ENCODE data around the gene TSSK6. TPM values are rescaled to one million over a fixed set of nuclear protein-coding genes. Genes with fewer than 3 reads are reported as not detected.

Gene TSSK6
- total RNA-seq (10 to 100 TPM in 1 of 5 donors, 1 to 10 TPM in 3, not detected in 1; 2.0 to 31.7 (median 5.6) TPM), polyA plus RNA-seq (1 to 10 TPM in 1 of 3 donors, under 1 TPM in 2; 0.93 to 2.0 (median 0.93) TPM)
- long read RNA-seq, donor 1 = 0 reads
- long read RNA-seq, donor 2, partial matches to known transcripts = 0 of 1 reads
- long read RNA-seq, donor 2, other reads (novel, unspliced or antisense) = 0 of 1 reads
- long read RNA-seq, donor 3, partial matches to known transcripts = 0 of 1 reads
- long read RNA-seq, donor 3, other reads (novel, unspliced or antisense) = 0 of 1 reads
- long read RNA-seq, donor 4 = 0 reads
- long read RNA-seq, donor 5, partial matches to known transcripts = 0 of 1 reads
- long read RNA-seq, donor 5, other reads (novel, unspliced or antisense) = 0 of 1 reads
- long read RNA-seq, donor 6, partial matches to known transcripts = 870 of 940 reads
- long read RNA-seq, donor 6, other reads (novel, unspliced or antisense) = 70 of 940 reads
- long read RNA-seq, donor 7 = 0 reads
- long read RNA-seq, donor 8 = 0 reads
- long read RNA-seq, donor 9, partial matches to known transcripts = 0 of 1 reads
- long read RNA-seq, donor 9, other reads (novel, unspliced or antisense) = 0 of 1 reads
- long read RNA-seq, donor 10 = 0 reads

- H3K27ac ChIP-seq = peak within 1 kb of the TSS; percentile 71 to 91 (median 86)
- intact Hi-C loops (cut with DNase I; ENCODE audit: low total_unique reads) = no loop called here
- no peak for DNase-seq
- peak within 1 kb of the TSS; percentile 66 to 88 (median 80) for H3K4me3 ChIP-seq
- peaks cover 23 to 54% (median 45%) of the 10 kb centered on the region in 4 donors for H3K4me1 ChIP-seq
- no peaks in the 10 kb centered on the region for H3K27me3 ChIP-seq
- no peaks in the 10 kb centered on the region for H3K9me3 ChIP-seq
- WGBS, 5 donors = 83 to 90% (median 87%) methylated on average over 22 to 74 of the region's 74 CpGs
- H3K36me3 ChIP-seq = peaks cover 0 to 19% (median 11%) of the 10 kb centered on the region in 4 donors
- TF ChIP-seq CTCF (IDR thresholded peaks at IDR 0.05) (no peak), POLR2A (IDR thresholded peaks at IDR 0.05) (no peak), EP300 (IDR thresholded peaks at IDR 0.05) (no peak), POLR2AphosphoS5 (IDR thresholded peaks at IDR 0.05) (no peak)
These were observed at the start of gene TSSK6 for GRCh38 chr19:19514881-19515641. Gene TSSK6 (minus strand): TSS chr19:19515548. CDS start chr19:19515427, 121 bp downstream.

GRCh38 chr19:19563348-19563848 lies 48.0 kb upstream of the TSSK6 start:
- intact Hi-C loops (cut with DNase I; ENCODE audit: low total_unique reads) = no loop called here

GRCh38 chr19:19562665-19563347 lies 47.5 kb upstream of the TSSK6 start:
- Histone ChIP-seq H3K27ac (no peak overlapping the region), H3K36me3 (peaks cover 0 to 12% (median 2%) of the 10 kb centered on the region in 4 donors), H3K4me1 (no peaks in the 10 kb centered on the region), H3K9me3 (no peaks in the 10 kb centered on the region), H3K4me3 (no peak overlapping the region), H3K27me3 (no peaks in the 10 kb centered on the region)
- 74 to 84% (median 77%) methylated on average over 7 to 17 of the region's 17 CpGs for WGBS, 5 donors
- DNase-seq = no peak
- TF ChIP-seq POLR2A (IDR thresholded peaks at IDR 0.05) (no peak), EP300 (IDR thresholded peaks at IDR 0.05) (no peak), POLR2AphosphoS5 (IDR thresholded peaks at IDR 0.05) (no peak), CTCF (IDR thresholded peaks at IDR 0.05) (no peak)
- intact Hi-C loops (cut with DNase I; ENCODE audit: low total_unique reads) = no loop called here

More at GRCh38 chr19:19563348-19563848, 48.0 kb upstream of the TSSK6 start:
- Histone ChIP-seq H3K27ac (no peak overlapping the region), H3K9me3 (no peaks in the 10 kb centered on the region), H3K4me1 (no peaks in the 10 kb centered on the region), H3K27me3 (no peaks in the 10 kb centered on the region), H3K4me3 (no peak overlapping the region), H3K36me3 (peaks cover 0 to 12% (median 2%) of the 10 kb centered on the region in 4 donors)
- no peak for DNase-seq
- no peak for TF ChIP-seq CTCF (IDR thresholded peaks at IDR 0.05)
- TF ChIP-seq EP300 (IDR thresholded peaks at IDR 0.05) = no peak
- no peak for TF ChIP-seq POLR2AphosphoS5 (IDR thresholded peaks at IDR 0.05)
- no peak for TF ChIP-seq POLR2A (IDR thresholded peaks at IDR 0.05)
- 86 to 92% (median 92%) methylated on average over 13 to 17 of the region's 17 CpGs for WGBS, 5 donors
